ENCODE results near the gene CLSTN1.

Gene CLSTN1

DNA sequence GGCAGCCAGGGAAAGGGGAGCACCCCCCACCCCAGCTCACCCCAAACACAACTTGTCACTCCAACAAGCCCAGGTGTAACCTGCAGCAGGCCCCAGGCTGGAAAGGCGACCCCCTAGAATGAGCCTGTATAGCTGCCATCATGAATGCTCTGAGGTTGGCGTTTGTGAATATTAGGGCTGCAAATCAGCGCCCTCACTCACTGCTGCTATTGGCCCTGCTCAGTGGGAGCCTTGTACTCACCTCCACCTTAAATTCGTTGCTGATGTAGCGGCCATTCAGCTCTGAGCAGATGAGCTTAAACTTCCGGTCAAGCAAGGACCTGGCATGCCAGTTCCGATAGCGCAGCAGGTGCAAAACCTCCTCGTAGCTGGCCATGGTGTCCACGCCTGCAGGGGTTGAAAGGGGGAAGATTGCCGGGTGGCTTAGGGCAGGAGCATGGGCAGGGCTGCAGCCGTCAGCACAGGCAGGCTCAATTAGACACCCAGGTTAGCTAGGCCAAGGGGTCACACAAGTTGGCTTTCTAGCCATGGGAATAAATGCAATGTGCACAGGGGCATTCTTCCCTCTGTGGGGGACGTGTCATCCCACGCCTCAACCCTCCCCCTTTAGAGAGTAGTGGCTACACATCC lies 90.5 kb downstream of the CLSTN1 start:
- no peaks in the 10 kb centered on the region for H3K9me3 ChIP-seq (ENCODE audit: control insufficient read depth, low read length)
- no peak overlapping the region for H3K4me3 ChIP-seq (ENCODE audit: low read depth, low read length)
- no peak overlapping the region for H3K4me2 ChIP-seq (ENCODE audit: low read length)
- no peak overlapping the region for H3K27ac ChIP-seq
- H3K27me3 ChIP-seq (ENCODE audit: control insufficient read depth, insufficient read depth, low read length): no peaks in the 10 kb centered on the region
- no peaks in the 10 kb centered on the region for H3K36me3 ChIP-seq (ENCODE audit: control insufficient read depth, insufficient read depth, low read length)
- no peak overlapping the region for H3K9ac ChIP-seq
- H2AFZ ChIP-seq: no peak overlapping the region
- H3K79me2 ChIP-seq: no peaks in the 10 kb centered on the region
- no peaks in the 10 kb centered on the region for H3K4me1 ChIP-seq
- TF ChIP-seq, protein P1, sequence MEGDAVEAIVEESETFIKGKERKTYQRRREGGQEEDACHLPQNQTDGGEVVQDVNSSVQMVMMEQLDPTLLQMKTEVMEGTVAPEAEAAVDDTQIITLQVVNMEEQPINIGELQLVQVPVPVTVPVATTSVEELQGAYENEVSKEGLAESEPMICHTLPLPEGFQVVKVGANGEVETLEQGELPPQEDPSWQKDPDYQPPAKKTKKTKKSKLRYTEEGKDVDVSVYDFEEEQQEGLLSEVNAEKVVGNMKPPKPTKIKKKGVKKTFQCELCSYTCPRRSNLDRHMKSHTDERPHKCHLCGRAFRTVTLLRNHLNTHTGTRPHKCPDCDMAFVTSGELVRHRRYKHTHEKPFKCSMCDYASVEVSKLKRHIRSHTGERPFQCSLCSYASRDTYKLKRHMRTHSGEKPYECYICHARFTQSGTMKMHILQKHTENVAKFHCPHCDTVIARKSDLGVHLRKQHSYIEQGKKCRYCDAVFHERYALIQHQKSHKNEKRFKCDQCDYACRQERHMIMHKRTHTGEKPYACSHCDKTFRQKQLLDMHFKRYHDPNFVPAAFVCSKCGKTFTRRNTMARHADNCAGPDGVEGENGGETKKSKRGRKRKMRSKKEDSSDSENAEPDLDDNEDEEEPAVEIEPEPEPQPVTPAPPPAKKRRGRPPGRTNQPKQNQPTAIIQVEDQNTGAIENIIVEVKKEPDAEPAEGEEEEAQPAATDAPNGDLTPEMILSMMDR (IDR thresholded peaks at IDR 0.05): no peak

GRCh38 chr1:9732123-9732971 lies 91.4 kb downstream of the CLSTN1 start:
- Histone ChIP-seq H3K27ac (no peak overlapping the region), H3K27me3 (ENCODE audit: control insufficient read depth, insufficient read depth, low read length) (no peaks in the 10 kb centered on the region), H3K36me3 (ENCODE audit: control insufficient read depth, insufficient read depth, low read length) (no peaks in the 10 kb centered on the region), H2AFZ (no peak overlapping the region), H3K4me2 (ENCODE audit: low read length) (no peak overlapping the region), H3K4me3 (ENCODE audit: low read depth, low read length) (no peak overlapping the region), H3K4me1 (no peaks in the 10 kb centered on the region), H3K9me3 (ENCODE audit: control insufficient read depth, low read length) (no peaks in the 10 kb centered on the region), H3K9ac (no peak overlapping the region), H3K79me2 (no peaks in the 10 kb centered on the region)
- TF ChIP-seq, protein P1 (IDR thresholded peaks at IDR 0.05): no peak

DNA sequence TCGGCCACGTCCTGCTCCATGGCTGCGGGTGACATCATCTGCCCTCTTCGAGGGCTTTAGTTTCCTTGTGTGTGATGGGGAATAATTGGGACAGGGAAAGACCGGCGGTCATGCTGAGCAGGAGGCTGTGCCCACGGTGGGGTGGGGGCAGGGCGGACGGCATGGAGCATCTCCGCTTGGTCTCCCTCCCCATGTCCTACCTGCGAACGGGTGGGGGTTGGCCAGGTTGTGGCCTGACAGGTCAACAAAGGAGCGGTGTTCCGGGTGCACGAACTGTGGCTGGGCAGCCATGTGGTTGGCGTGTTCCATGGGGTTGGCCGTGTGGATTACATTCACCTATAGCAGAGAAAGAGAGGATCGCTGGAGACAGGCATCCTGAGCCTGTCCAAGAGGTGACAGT lies 92.2 kb downstream of the CLSTN1 start:
- Histone ChIP-seq H3K79me2 (no peaks in the 10 kb centered on the region), H3K36me3 (ENCODE audit: control insufficient read depth, insufficient read depth, low read length) (no peaks in the 10 kb centered on the region), H3K27ac (no peak overlapping the region), H2AFZ (no peak overlapping the region), H3K9ac (no peak overlapping the region), H3K9me3 (ENCODE audit: control insufficient read depth, low read length) (no peaks in the 10 kb centered on the region), H3K27me3 (ENCODE audit: control insufficient read depth, insufficient read depth, low read length) (no peaks in the 10 kb centered on the region), H3K4me3 (ENCODE audit: low read depth, low read length) (no peak overlapping the region), H3K4me1 (no peaks in the 10 kb centered on the region), H3K4me2 (ENCODE audit: low read length) (no peak overlapping the region)
- TF ChIP-seq, protein P1 (IDR thresholded peaks at IDR 0.05): no peak

GRCh38 chr1:9731051-9731537 lies 92.7 kb downstream of the CLSTN1 start:
- no peaks in the 10 kb centered on the region for H3K9me3 ChIP-seq (ENCODE audit: control insufficient read depth, low read length)
- TF ChIP-seq, protein P1 (IDR thresholded peaks at IDR 0.05): no peak
- no peaks in the 10 kb centered on the region for H3K4me1 ChIP-seq
- no peak overlapping the region for H3K4me3 ChIP-seq (ENCODE audit: low read depth, low read length)
- no peak overlapping the region for H3K4me2 ChIP-seq (ENCODE audit: low read length)
- no peaks in the 10 kb centered on the region for H3K27me3 ChIP-seq (ENCODE audit: control insufficient read depth, insufficient read depth, low read length)
- no peak overlapping the region for H3K27ac ChIP-seq
- no peaks in the 10 kb centered on the region for H3K36me3 ChIP-seq (ENCODE audit: control insufficient read depth, insufficient read depth, low read length)
- no peak overlapping the region for H2AFZ ChIP-seq
- H3K79me2 ChIP-seq: no peaks in the 10 kb centered on the region
- H3K9ac ChIP-seq: no peak overlapping the region

Measured in parathyroid adenoma (tissue), 2 donors.